ENCODE measurements around the gene FXYD6.

GRCh38 chr11:117892651-117893050, 16.2 kb upstream of the FXYD6 start:
- TF ChIP-seq EZH2 (IDR thresholded peaks at IDR 0.05; ENCODE audit: low read length, unreplicated experiment) (no peak), CTCF (conservative IDR thresholded peaks at IDR 0.05; ENCODE audit: low read depth, low read length) (no peak)
